K562 (cell line): Measurements from ENCODE around the gene ADGRD1. TPM values are rescaled to one million over a fixed set of nuclear protein-coding genes. Genes with fewer than 3 reads are reported as not detected.
A peak's percentile ranks its signal among the peaks of the same experiment; 100 is the strongest.

Experiments
- ATAC-seq: fragments of 200-7000 bp; cut with Tn5 transposase; 3 replicates; pipeline ENCODE4 v1.9.1; 2020; ENCODE audit warnings: moderate library complexity
- BruUV-seq: library from RNA; stranded (reverse); fragments of 400-500 nt; replicated peaks from 2 replicates; lab custom pipeline; 2021; lab: Mats Ljungman, UMichigan
- CTCF ChIA-PET: fragments of 300-600 bp; formaldehyde crosslinking; extraction: SDS; loops from one replicate; lab custom pipeline; 2021; ENCODE audit warnings: low intra/inter-chr PET ratio; lab: Yijun Ruan, JAX
- POLR2A ChIA-PET: fragments of 300-600, 350-650 bp; sonication (Branson Sonifier 250); formaldehyde crosslinking; extraction: SDS; loops from one replicate; lab custom pipeline; 2021; ENCODE audit warnings: antibody characterized with exemption, inconsistent platforms; lab: Yijun Ruan, JAX
- DNase-seq, 4 experiments: peaks; one replicate each; pipeline versions ENCODE4 v3.0.0 to v3.0.0-alpha.2; 2011 to 2018; ENCODE audit warnings: low spot score in 3 of 4, mixed read lengths in 3 of 4; ENCODE audit errors: extremely low read depth in 1 of 4
- FAIRE-seq: peaks from 2 replicates; lab custom pipeline; 2011; peaks lifted over from hg19 to GRCh38; lab: Jason Lieb, UNC
- H2AFZ ChIP-seq: 2 replicates; pipeline ENCODE4 v1.6.0; 2011; ENCODE audit warnings: low read depth, low read length, control low read depth, inconsistent platforms
- H3K27ac ChIP-seq: fragments of 200-600 bp; 3 replicates; pipeline ENCODE4 v1.8.0; 2011; ENCODE audit warnings: low read depth, mild to moderate bottlenecking, control low read depth, inconsistent platforms, low read length, moderate library complexity, mixed read lengths; ENCODE audit errors: extremely low read depth
- H3K27me3 ChIP-seq, 2 experiments: fragments of 300-600 bp in 1 of 2; 2 replicates in 1 of 2; 3 replicates in 1 of 2; pipeline versions ENCODE4 v1.6.0 to v1.8.0; 2011; ENCODE audit warnings: inconsistent platforms in 2 of 2, low read length in 2 of 2, mild to moderate bottlenecking in 1 of 2, mixed read lengths in 1 of 2, moderate library complexity in 1 of 2; ENCODE audit not compliant: control insufficient read depth in 2 of 2, insufficient read depth in 2 of 2
- H3K36me3 ChIP-seq: fragments of 300-600 bp; 3 replicates; pipeline ENCODE4 v1.8.0; 2011; ENCODE audit warnings: mild to moderate bottlenecking, low read length, inconsistent platforms; ENCODE audit not compliant: control insufficient read depth, insufficient read depth
- H3K4me1 ChIP-seq, 2 experiments: fragments of 200-600 bp in 1 of 2; replicated peaks in 1 of 2; 2 replicates in 1 of 2; 3 replicates in 1 of 2; pipeline versions ENCODE4 v1.5.1 to v1.8.0; 2011; ENCODE audit warnings: inconsistent platforms in 2 of 2, low read length in 2 of 2, mild to moderate bottlenecking in 1 of 2, mixed read lengths in 1 of 2, moderate library complexity in 1 of 2; ENCODE audit not compliant: control insufficient read depth in 2 of 2, insufficient read depth in 2 of 2
- H3K4me2 ChIP-seq: 2 replicates; pipeline ENCODE4 v1.6.1; 2011; ENCODE audit warnings: low read length, control low read depth, inconsistent platforms, mixed read lengths; ENCODE audit not compliant: insufficient read depth
- H3K4me3 ChIP-seq: fragments of 200-600 bp; sonication (generic), shearing (Covaris generic); 2 replicates; pipeline ENCODE4 v1.5.1; 2016; ENCODE audit warnings: control low read depth, inconsistent platforms
- H3K79me2 ChIP-seq: fragments of 200-600 bp; 3 replicates; pipeline ENCODE4 v1.8.0; 2011; ENCODE audit warnings: low read length, inconsistent platforms; ENCODE audit not compliant: control insufficient read depth, insufficient read depth
- H3K9ac ChIP-seq, 2 experiments: 2 replicates each; pipeline versions ENCODE4 v1.6.0 to v1.6.1; 2011; ENCODE audit warnings: low read depth in 2 of 2, low read length in 2 of 2, control low read depth in 1 of 2, inconsistent platforms in 1 of 2, mild to moderate bottlenecking in 1 of 2, mixed read lengths in 1 of 2; ENCODE audit not compliant: insufficient read depth in 1 of 2
- H3K9me1 ChIP-seq: one replicate; pipeline ENCODE4 v1.6.0; 2011; ENCODE audit warnings: inconsistent platforms, mild to moderate bottlenecking, low read length, moderate library complexity; ENCODE audit not compliant: control insufficient read depth, insufficient read depth
- H3K9me3 ChIP-seq: replicated peaks from 2 replicates; pipeline ENCODE4 v1.5.1; 2011; ENCODE audit warnings: low read depth, low read length, inconsistent platforms; ENCODE audit not compliant: control insufficient read depth, insufficient read depth
- H4K20me1 ChIP-seq: replicated peaks from 2 replicates; pipeline ENCODE4 v1.6.1; 2011; ENCODE audit warnings: low read length, inconsistent platforms, mixed read lengths; ENCODE audit not compliant: control insufficient read depth, insufficient read depth
- ZEB2 ChIP-seq: fragments of 450-650 bp; IDR thresholded peaks from 2 replicates; pipeline ENCODE4 v1.6.1; 2016
- WGBS: fragments of 100-300 bp; shearing (Covaris generic); methylation state at CpG from one replicate; pipeline ENCODE4 v1.1.6; 2016; ENCODE audit warnings: low coverage, mixed read lengths; ENCODE audit not compliant: insufficient coverage; ENCODE audit errors: missing lambda C conversion rate; 5-methylcytosine and 5-hydroxymethylcytosine counted together
- in situ Hi-C: fragments of 300-500 bp; cut with MboI; formaldehyde crosslinking; loops from 4 replicates; pipeline ENCODE4 v1.15.0; 2018; ENCODE audit warnings: inconsistent platforms, mixed read lengths
- intact Hi-C: fragments of 100-400 bp; cut with micrococcal nuclease; formaldehyde crosslinking; loops from 2 replicates; pipeline ENCODE4 v1.14.2; 2022
- polyA plus RNA-seq, 8 experiments: library from polyadenylated mRNA; depleted of rRNA in 4 of 8; stranded (reverse) in 5 of 8; unstranded in 3 of 8; fragments of >200 nt; fragmentation: Nextera tagmentation in 2 of 8; fragmentation: Illumina TruSeq in 1 of 8; extraction: Ambion mirVana in 2 of 8; extraction: Trizol in 1 of 8; gene quantifications; 2 replicates each; pipeline versions ENCODE4 v1.2.1 to v1.2.3, GENCODE V29; 2011 to 2014; ENCODE audit warnings: inconsistent platforms in 1 of 8, missing spikeins in 1 of 8
- total RNA-seq, 7 experiments: library from RNA; depleted of rRNA in 6 of 7; stranded (reverse); fragments of >200 nt in 6 of 7; fragmentation: Illumina TruSeq in 2 of 7; extraction: Trizol in 2 of 7; gene quantifications; 2 replicates each; pipeline versions ENCODE4 v1.2.1 to v1.2.3, GENCODE V29; 2011 to 2021; ENCODE audit warnings: low replicate concordance in 1 of 7
- TF ChIP-seq, protein P1 (sequence below): sonication (generic); formaldehyde crosslinking; IDR thresholded peaks from 2 replicates; pipeline ENCODE4 v1.8.1; 2023; ENCODE audit warnings: mild to moderate bottlenecking, missing genetic modification reagents

Gene ADGRD1
- total and polyA plus RNA-seq, 9 of the 15 experiments (the other 6 are each of a cell fraction or from before 2014, with no cell fraction given), result 1.7 to 11.7 (median 3.3) TPM

DNA sequence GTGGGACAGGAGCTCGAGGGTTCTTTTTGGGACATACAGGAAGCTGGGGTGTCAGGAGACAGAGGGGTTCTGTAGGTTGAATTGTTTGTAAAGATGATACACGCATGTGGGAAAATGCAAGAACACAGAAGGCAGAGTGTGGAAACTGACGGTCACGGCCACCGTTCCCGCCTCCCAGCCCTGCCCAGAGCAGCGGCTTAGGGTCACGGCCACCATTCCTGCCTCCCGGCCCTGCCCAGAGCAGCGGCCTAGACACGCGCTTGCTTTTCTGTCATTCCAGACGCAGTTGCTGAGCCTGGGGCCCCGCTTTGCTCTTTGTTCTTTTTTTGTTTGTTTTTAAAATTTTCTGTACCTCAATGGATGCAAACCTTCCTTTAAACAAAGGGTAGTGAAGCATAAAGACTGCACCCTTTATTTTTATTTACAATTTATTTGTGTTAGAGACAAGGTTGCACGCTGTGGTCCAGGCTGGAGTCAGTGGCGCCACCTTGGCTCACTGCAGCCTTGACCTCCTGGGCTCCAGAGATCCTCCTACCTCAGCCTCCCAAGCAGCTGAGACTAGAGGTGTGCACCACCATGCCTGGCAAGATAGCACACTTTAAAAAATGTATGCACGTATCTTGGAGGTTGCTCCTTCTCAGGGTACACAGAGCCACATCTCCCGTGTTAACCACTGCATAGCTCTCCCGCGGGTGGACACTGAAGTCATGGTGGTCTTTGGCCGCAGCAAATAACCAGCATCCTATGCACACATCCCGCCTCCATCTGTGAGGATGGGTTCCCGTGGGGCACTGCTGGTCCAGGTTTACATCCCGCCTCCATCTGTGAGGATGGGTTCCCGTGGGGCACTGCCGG lies 142.3 kb downstream of the ADGRD1 start:
- BruUV-seq, result no TSS peak
- no peak for FAIRE-seq
- DNase-seq, result no peak
- 0 out of 3 replicates have a peak, but pooled peaks have one; percentile 27 for ATAC-seq
- POLR2A ChIA-PET, result no interaction called here
- Histone ChIP-seq H4K20me1 (peaks cover 7% of the 10 kb centered on the region; the same call in 1 of the 2 replicates), H3K27me3 (peaks cover 9 to 55% of the 10 kb centered on the region in 2 experiments; a peak in 4 of 5 replicates), H3K4me2 (no peak overlapping the region), H3K4me1 (peaks cover 0 to 8% of the 10 kb centered on the region in 2 experiments; a peak in 2 of 5 replicates), H3K27ac (no peak overlapping the region), H3K9me3 (no peaks in the 10 kb centered on the region), H3K9ac (no peak overlapping the region), H2AFZ (no peak overlapping the region), H3K36me3 (no peaks in the 10 kb centered on the region), H3K4me3 (no peak overlapping the region), H3K9me1 (no peaks in the 10 kb centered on the region), H3K79me2 (no peaks in the 10 kb centered on the region)
- TF ChIP-seq, protein P1, sequence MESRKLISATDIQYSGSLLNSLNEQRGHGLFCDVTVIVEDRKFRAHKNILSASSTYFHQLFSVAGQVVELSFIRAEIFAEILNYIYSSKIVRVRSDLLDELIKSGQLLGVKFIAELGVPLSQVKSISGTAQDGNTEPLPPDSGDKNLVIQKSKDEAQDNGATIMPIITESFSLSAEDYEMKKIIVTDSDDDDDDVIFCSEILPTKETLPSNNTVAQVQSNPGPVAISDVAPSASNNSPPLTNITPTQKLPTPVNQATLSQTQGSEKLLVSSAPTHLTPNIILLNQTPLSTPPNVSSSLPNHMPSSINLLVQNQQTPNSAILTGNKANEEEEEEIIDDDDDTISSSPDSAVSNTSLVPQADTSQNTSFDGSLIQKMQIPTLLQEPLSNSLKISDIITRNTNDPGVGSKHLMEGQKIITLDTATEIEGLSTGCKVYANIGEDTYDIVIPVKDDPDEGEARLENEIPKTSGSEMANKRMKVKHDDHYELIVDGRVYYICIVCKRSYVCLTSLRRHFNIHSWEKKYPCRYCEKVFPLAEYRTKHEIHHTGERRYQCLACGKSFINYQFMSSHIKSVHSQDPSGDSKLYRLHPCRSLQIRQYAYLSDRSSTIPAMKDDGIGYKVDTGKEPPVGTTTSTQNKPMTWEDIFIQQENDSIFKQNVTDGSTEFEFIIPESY (CRISPR knock-in tag), result 0 out of 2 replicates have a peak, but pooled peaks have one; percentile 25
- no peak for TF ChIP-seq ZEB2
- CTCF ChIA-PET, result no interaction called here
- in situ Hi-C loops, result no loop called here
- WGBS, result 19% methylated on average over 24 of the region's 26 CpGs
- intact Hi-C loops, result no loop called here
